NCI-H446 treated with DMSO at 0.1 percent for 48 hours (cell line): ENCODE measurements around the gene VANGL1.
"Not testable (repeated sequence)": the region's sequence is repeated elsewhere in the genome, so short reads cannot be mapped to it uniquely, and the experiment has no call there.

Source experiments
- DNase-seq: peaks from one replicate; lab custom pipeline; 2025; lab: John Stamatoyannopoulos, UW

Gene VANGL1

DNA sequence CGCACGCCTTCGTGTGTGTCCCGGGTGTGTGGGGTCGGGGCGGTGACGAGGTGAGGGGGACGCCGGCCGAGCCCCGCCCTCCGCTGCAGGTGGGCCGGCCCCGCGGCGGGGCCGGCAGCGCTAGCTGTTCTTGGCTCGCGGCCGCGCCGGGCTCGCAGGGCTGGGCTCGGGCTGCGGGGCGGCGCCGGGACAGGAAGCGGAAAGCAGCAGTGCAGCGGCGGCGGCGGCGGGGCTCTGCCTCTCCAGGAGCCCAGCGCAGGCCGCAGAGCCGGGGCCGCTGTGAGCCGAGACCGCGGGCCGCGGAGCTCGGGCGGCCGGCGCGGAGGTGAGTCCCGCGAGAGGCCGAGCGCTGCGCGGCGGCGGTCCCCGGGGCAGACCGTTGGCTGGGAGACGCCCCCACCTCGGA lies at the start of gene VANGL1:
Gene VANGL1, plus strand, starts transcription at position 209 of the 406 bp plus-strand sequence. CDS start 9,444 bp downstream, outside the sequence.
- peak; percentile 28 for DNase-seq

DNA sequence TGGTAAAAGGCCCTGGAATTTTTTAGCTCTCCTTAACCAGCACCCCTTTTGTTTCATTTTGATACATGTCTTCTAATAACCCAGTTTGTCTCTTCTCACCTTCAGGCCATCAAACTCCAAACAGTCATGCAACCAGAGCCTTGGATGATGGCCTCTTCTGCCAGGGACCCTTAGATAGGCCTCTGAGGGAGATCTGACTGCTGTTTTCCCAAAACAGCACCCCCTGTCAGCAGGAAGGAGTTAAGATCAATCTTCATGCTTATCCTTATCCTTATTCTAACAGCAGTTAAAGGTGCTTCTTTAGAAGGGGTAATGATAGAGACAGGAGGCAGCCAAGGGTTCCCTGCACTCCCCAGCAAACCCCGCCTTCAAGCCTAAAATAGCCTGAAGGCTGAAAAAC lies 49.5 kb upstream of the VANGL1 start:
- no peak for DNase-seq

DNA sequence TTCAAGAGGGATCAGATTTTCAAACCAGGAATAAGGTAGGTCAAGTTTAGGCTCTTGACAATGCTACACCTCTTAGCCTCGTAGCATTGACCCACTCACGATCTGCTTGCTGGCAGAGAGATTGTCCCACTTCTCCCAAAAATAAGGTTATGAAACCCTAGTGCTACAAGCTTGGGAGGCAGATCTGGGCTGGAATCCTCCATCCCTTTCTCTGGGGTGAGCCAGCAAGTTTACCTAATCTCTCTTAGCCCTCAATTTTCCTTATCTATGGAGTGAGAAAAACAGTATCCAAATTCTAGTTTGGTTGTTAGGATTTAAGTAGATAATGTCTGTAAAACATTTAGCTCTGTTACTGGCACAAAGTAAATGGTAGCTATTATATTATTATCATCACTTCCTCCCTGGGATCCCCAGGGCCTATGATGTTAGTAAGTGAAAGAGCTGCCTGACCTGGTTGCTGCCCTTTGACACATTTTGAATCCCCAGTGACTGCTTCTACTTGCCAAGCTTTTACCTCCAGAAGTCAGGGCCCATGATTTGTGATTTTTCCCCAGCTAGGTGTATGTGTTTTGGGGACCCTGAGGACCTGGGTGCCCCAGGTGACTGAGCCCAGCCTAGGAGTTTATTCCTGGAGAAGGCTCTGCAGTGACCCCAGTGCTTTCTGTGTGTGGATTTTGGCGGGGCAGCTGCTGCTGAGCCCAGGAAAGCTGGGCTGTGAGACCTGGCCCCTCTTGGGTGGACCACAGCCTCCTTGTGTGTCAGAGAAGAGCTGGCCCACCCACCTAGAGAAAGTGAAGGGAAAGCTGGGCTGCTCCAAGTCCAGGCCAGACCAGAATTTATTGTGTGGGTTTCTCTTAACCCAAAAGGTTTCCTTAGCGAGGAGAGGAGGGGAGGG lies 48.2 kb upstream of the VANGL1 start:
- DNase-seq = no peak

DNA sequence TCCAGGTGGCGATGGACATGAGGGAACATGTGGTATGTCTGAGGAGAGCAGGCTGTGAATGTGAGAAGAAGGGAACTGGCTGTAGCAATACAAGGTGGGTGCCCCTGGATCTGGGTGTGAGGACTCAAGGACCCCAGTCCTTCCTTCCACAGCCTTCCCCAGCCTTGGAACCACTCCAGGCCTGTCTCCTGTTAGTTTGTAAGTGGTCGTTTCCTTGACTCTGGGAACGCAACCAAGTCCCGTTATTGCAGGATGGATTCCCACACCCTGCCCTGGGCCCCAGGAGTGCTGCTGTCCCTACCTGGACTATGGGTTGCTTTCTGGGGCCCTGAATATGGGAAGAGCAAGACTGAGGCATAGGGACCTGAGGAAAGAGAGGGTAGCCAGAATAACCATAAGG lies 47.2 kb upstream of the VANGL1 start:
- DNase-seq = no peak

DNA sequence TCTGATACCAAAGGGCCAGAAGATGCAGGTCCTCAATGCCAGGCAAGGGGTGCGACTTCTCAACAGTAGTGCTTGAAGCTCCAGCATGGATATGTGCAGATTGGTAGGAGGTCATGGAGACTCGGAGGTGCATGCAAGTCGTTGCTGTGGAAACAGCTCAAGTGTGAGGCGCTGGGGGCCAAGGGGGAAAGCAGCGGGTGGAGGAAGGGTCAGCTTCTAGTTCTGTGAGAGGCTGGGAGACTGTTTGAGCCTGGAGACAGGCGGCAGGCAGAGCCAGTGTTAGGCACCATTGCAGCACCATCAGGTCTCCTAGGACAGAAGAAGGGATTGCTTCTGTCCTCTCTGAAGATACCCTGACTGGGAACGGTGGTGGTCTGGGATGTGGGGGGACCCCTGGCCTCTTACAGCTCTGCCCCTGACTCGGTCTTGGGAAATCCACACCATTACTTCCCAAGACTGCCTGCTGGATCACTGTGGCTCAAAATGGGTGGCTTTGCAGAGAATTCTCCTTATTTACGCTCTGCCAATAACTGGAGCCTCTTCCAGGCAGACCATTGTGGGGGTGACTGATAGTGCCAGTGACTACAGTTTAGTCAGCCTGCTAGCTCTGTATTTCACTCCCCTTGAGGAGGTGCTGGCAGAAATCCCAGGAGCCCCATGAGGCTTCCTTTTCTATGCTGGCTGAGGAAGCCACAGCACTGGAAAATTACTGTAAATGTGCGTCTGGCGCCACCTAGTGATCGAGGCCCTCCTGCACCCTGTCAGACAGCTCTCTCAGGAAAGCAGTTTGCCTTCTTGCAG lies 46.3 kb upstream of the VANGL1 start:
- peak; percentile 86 for DNase-seq

DNA sequence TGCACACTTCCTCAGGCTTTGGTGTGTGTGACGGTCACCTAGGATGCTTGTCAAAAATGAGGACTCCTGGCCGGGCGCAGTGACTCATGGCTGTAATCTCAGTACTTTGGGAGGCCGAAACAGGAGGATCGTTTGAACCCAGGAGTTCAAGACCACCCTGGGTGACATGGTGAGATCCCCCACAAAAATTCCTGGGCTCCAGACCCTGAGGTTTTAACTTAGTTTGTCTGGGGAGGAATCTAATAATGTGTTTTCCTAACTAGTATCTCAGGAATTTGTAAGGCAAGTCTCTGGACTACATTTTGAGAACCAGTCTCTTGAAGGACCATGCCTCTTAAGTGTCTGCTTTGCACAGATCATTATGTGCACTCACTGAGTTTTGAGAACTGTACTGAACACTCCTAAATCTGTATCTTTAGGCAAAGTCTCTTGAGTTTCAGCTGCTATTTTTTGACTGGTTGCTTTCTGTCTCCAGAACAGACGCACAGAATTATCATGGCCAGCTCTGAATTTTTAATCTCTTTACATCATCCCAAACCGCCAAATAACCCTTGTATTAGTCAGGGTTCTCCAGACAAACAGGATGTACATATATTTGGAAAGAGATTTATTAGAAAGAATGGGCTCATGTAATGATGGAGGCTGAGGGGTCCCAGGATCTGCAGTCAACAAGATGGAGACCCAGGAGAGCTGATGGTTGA lies 45.5 kb upstream of the VANGL1 start:
- no peak for DNase-seq

DNA sequence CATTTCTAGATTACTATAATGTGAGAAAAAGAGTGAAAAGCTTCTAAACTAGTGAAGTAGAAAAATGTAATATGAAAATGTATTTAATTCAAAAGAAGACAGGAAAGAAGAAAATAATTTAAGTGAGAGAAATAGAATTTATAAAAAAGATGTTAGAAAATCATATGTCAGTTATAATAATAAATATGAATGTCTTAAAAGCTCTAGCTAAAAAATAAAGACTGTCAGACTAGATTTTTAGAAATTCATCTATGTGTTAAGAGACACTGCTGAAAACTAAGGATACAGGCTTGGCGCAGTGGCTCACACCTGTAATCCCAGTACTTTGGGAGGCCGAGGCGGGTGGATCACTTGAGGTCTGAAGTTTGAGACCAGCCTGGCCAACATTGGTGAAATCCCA lies 37.3 kb upstream of the VANGL1 start:
- no peak for DNase-seq

DNA sequence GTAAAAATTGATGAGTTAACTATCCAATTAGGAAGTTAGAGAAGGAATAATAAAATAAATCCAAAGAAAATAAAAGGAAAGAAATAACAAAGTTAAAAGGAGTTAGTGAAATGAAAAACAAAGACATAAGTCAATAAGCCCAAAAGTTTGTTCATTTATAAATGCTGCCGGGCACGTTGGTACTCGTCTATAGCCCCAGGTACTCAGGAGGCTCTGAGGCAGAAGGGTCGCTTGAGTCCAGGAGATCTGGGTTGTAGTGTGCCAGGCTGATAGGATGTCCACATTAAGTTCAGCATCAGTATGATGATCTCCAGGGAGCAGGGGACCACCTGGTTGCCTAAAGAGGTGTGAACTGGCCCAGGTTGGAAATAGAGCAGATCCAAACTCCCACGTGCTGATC lies 35.5 kb upstream of the VANGL1 start:
- DNase-seq = no peak

DNA sequence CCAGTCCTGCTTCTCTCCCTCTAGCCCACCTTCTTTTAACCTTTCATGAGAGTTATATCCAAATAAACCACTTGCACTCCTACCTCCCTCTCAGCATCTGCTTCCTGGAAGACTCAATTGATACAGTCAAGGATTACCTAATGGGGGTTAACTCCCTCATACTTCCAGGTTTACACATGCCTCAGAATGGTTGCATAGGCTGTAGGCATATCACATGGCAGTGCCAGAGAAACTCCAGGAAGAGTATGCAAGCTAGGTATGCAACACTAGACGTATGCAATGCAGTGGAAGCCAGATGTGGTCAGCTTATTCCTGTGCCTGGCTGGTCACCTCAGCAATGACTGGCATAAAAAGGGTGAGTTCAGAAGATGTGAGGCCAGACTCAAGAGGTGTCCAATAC lies 32.7 kb upstream of the VANGL1 start:
- DNase-seq = no peak

DNA sequence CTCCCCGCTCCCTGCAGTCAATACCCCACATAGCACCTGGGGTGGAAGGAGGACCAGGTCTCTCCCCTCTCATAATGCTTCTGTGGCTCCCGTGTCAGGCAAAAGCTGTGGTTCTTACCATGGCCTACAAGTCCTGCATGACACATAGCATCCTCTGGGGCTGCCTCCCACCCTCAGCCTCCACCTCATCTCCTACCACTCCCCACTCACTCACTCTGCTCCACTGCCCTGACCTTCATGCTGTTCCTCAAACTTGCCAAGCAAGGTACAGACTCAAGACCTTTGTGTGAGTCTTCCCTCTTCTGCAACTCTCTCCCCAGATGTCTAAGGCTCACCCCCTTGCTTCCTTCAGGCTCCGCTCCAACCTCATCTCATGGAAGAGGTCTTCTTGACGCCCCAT lies 28.0 kb upstream of the VANGL1 start:
- DNase-seq = no peak

DNA sequence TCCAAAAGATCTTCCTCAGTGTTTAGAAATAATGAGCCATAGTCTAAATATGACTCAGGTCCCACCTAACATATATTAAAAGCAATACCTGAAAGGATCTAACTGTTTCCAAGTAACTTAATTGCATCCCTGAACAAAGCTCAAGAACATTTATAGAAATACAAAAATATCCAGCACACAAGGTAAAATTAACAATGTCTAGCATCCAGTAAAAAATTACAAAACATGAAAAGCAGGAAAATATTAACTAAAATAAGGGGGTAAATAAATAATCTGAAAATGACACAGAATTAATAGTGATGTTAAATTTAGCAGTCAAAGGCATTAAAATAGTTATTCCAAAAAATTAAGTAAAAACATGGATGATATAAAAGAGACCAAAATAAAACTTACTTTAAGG lies 21.3 kb upstream of the VANGL1 start:
- DNase-seq = no peak

DNA sequence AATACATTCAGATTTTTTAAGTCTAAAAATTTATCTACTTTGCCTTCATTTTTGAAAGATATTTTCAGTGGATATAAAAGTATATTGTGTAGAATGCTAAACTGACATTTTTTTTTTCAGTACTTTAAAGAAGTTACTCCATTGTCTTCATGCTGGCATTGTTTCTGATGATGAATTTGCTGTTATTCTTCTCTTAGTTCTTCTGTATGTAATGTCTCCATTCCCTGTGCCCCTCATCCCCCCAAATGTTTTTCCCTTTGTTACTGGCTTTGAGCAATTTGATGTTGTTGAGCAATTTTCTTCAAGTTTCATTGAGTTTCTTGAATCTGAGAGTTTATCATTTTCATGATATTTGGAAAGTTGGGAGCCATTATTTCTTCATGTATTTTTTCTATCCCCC lies 20.8 kb upstream of the VANGL1 start:
- no peak for DNase-seq

DNA sequence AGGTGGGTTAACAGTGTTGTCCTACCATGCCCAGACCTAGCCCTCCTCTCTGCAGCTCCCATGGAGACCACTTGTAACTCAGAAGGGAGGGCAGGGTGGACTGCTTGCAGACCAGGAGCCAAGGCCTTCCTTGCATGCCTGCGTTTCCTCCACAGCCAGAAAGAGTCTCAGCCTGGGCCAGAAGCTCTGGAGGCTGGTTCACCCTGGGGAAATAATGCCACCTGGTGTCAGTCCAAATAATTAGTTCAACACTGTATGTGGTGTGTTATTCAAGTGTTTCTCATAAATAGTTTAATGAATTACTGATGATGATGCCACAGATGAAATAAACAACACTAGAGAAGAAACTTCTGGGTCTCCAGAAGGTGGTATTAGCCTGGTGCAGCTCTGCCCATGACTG lies 16.9 kb upstream of the VANGL1 start:
- DNase-seq = no peak

DNA sequence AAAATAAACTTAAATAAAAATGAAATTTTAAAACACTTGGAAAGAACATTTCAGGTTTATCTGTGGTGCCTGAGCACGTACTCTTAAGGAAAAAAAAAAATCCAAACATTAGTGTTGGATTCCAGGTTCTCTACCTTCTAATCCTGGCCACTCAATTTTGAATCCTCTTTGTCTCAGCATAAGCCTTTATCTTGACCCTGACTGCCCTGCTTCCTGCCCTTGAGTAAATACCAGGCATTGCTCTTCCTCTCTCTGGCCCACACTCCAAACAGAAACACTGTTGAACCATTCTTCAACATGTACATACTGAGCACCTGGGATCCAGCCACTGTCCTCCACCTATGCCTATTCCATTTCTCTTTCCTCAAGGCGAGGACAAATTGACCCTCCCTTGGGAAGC lies 11.4 kb upstream of the VANGL1 start:
- DNase-seq = no peak

DNA sequence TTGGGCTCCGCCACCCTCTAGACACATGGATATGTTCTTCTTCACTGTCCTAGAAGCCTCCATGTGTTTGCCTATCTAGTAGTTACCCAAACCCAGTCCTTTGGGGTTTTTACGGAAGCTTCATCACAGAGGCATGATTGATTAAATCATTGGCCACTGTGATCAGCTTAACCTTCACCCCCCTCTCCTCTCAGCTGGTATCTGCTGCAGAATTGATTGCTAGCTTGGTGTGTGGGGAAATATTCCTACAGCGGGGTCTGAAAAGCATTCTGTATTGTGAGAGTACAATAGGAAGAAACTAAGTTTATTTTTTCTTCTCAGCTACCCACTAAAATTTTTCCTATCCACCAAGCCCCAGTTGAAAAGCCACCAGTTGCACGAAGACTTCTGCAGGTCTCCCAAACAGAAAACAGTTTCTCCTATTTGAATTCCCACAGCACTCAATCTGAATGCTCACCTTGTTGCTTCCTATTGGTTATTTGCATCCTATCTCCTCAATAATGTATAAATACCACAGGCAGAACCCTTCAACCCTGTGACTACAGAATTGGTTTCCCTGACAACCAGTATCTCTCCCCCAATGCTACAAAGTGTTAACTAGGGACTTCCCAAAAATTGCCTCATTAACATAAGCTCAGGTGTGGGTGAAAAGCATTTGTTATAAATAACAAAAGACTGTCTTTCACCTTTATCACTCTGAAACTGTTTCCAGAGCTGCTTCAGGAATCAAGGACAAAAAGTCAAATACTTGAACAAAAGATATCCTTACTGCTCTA lies 9.3 kb upstream of the VANGL1 start:
- DNase-seq = no peak

DNA sequence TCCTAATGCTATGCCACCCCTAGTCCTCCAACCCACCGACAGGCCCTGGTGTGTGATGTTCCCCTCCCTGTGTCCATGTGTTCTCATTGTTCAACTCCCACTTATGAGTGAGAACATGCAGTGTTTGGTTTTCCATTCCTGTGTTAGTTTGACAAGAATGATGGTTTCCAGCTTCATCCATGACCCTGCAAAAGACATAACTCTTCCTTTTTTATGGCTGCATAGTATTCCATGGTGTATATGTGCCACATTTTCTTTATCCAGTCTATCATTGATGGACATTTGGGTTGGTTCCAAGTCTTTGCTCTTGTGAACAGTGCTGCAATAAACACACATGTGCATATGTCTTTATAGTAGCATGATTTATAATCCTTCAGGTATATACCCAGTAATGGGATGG lies 8.2 kb upstream of the VANGL1 start:
- DNase-seq = not testable (repeated sequence)

DNA sequence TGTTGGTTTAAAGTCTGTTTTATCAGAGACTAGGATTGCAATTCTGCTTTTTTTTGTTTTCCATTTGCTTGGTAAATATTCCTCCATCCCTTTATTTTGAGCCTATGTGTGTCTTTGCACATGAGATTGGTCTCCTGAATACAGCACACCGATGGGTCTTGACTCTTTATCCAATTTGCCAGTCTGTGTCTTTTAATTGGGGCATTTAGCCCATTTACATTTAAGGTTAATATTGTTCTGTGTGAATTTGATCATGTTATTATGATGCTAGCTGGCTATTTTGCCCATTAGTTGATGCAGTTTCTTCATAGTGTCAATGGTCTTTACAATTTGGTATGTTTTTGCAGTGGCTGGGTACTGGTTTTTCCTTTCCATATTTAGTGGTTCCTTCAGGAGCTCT lies 4.5 kb upstream of the VANGL1 start:
- DNase-seq = not testable (repeated sequence)

DNA sequence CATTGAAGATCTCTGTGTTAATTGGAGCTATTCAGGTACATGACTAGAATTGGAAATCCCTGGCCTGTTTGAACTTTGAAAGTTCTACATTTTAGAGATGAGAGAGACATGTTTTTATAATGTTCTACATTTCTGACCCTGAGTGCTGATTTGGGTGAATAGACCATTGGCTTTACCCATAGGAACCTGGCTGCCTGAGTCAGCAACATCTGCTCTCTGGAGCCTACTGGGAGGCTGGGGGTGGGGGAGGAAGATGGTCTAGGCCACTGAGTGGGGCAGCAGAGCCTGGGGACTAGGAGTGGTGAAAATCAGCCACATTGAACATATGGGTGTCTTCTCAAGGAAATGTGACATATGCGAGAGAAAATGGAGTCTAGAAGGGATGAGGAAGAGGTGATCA lies 1.4 kb upstream of the VANGL1 start:
- DNase-seq = no peak

DNA sequence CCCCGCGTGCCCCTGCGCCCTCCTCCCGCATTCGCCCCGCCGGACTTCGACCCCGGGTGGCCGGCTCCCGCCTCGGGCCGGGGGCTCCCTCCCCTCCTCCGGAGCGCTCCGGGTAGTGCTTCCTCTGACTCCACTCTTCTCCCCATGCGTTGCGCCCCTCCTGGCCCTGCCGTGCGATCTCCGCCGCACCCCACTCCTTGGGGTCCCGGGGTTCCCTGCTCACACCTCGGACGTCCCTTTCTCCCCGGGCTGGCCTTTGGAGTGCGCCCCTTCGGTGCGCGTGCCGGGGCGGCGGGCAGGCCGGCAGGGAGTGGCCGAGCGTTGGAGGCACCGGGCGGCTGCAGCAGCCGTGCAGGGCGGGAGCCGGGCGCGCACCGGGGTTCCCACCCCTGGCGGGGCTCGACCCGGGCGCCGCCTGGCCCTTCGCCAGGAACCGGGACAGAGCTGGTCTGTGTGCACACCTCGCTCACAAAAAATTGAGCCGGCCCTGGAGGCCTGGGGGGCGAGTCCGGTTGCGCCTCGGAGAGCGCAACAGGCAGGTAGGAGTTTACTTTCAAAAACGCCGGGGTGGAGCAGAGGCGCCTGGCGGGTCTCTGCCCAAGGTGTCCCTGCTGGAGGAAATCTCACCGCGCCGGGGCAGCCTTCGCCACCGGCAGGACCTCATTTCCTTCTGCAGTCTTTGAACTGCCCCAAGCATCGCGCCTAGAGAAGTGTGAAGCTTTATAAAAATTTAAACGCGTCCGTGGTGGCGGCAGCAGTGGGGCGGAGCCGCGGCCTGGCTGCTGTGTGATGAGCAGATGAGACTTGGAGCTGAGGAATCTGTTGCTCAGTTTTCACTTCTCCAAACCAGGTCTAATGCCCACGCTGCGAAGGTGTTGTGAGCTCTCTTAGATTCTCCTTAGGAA lies 650 bp downstream of the VANGL1 start:
- no peak for DNase-seq

DNA sequence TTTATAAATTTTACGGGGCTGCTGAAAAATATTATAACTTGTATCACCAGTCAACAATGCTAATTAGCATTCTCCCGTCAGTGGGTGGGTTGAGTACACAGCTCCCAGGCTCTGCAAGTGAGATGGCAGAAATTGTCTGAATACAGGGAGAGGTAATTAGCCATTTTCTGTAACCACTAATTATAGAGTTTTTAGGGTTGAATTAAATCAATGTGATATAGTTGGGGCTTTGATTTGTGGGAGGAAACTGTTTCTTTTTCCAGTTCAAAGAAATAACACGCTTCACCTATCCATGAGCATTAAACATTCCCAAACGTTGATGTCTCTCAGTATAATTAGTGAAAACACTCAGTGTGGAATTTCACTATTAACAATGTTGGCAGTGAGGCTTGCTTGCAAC lies 1.5 kb downstream of the VANGL1 start:
- DNase-seq = no peak

DNA sequence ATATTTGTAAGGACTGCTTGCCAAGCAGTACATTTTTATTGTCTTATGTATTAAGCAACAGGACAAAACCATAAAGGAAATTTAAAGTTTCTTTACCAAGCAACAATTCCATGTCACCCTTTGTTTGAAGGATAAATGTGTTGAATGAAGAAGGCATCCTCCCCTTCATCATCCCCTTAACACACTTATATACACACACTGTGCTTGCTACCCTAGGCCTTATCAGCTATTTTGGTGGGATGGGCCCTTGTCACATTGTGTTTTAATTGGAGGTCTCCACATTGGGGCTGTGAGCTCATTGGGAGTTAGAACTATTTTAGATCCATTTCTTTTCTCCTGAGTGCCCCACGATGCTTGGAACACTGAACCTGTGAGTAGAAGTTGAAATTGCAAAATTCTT lies 1.9 kb downstream of the VANGL1 start:
- no peak for DNase-seq
